ENCODE measurements around the gene DHDDS.

DHDDS gene

DNA sequence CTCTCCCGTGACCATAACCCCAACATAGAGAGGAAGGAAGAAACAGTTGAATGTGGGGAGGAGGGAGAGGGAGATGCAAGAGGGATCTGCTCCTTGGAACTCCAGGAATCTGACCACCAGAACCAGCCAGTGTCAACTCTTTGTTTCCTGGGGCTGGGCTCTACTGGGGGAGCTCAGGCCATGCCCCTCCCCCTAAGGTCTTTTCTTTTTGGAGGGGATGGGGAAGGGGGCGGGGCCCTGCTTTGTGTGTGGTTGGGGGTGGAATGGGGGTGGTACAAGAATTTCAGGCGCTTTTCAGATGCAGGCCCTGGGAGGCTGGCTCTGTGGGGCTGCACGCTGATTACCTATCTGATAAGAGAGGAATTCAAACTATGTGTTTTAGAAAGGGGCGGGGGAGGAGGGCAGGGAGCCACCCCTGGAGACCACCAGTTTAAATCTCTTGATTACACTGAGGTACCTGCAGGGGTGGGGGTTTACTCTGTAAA, 13.2 kb upstream of the DHDDS start:
- DNase-seq (ENCODE audit: low spot score), result no peak

DNA sequence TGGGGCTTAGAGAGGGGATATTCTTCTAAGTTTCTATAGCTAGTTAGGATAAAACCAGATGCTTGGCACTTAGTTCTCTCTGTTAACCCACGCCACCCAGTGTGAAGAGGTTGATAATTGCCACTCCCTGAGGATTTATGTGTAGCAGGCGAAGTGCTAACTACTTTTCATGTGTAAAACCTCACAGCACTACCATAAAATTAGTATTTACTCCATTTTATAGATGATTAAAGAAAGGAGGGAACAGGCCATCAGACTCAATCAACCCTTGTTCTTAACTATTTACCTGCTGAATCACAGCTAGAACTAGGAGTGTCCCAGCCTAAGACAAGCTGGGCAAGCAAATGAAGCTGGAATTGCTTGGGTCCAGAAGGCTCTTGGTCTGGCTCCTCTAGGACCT, 12.6 kb upstream of the DHDDS start:
- no peak for DNase-seq (ENCODE audit: low spot score)

GRCh38 chr1:26429721-26430120, 2.4 kb upstream of the DHDDS start:
- DNase-seq (ENCODE audit: low spot score), result no peak

- DNase-seq (ENCODE audit: low spot score), result no peak
Measured at GRCh38 chr1:26432793-26433192, 672 bp downstream of the DHDDS start.

GRCh38 chr1:26434161-26434752, 2.1 kb downstream of the DHDDS start:
- DNase-seq (ENCODE audit: low spot score), result no peak

GRCh38 chr1:26438041-26438440, 5.9 kb downstream of the DHDDS start:
- DNase-seq (ENCODE audit: low spot score), result no peak

DNA sequence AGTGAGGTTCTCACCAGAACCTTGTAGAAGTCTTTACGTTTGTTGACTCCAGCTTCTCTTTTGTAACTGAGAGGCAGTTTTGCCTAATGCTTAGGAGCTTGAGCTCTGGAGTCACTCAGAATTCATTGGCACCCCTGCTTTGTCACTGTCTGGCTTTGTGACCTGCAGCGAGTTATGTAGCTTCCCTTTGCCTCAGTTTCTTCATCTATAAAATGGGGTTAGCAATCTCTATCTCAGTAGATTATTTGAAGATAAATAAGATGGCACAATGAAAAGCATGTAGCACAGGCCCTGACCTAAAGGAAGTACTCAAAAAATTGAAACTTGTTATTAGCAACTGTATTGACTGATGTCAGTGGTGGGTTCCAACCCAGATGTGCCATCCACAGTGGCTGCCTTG, 8.1 kb downstream of the DHDDS start:
- DNase-seq (ENCODE audit: low spot score), result no peak

GRCh38 chr1:26449868-26450267, 17.7 kb downstream of the DHDDS start:
- DNase-seq (ENCODE audit: low spot score), result no peak

GRCh38 chr1:26450908-26451307, 18.8 kb downstream of the DHDDS start:
- DNase-seq (ENCODE audit: low spot score), result no peak

DNA sequence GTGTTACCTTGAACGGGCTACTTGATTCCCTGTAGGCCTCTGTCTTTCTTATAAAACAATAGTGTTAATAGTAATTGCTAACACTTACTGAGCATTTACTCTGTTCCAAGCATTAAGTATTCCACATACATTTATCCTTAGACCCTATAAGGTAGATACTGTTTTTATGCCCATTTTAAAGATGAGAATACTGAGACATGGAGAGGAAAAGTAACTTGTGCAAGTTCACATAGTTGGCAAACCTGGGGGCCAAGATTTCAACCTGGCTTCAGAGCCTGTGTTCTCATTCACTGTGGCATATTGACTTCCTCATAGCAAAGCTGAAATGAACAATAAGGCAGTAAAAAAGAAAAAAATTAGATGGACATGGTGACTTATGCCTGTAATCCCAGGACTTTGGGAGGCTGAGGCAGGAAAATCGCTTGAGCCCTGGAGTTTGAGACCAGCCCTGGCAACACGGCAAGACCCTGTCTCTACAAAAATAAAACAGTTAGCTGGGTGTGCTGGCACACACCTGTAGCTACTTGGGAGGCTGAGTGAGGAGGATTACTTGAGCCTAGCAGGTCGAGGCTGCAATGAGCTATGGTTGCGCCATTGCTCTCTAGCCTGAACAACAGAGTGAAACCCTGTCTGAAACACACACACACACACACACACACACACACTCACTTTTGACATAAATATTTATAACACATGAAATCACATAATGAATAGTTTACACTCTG, 20.5 kb downstream of the DHDDS start:
- DNase-seq (ENCODE audit: low spot score), result no peak

DNA sequence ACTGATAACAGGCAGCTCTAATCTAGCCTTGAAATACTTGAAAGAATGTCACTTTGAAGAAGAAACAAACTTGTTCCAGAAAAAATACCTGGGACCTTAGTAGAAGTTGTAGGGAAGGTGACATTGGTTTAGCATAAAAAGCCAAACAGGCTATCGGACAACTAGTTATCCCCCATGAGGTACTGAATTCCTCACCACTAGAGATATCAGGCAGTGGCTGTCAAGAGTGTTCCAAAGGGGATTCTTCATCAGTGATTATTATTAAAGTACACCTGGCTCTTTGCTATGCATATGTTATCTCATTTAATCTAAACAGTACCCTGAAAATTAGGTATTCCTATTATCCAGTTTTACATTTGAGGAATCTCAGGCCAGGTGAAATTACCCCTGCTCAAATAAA, 27.0 kb downstream of the DHDDS start:
- DNase-seq (ENCODE audit: low spot score), result no peak

GRCh38 chr1:26459573-26460031, 27.5 kb downstream of the DHDDS start:
- DNase-seq (ENCODE audit: low spot score), result no peak

DNA sequence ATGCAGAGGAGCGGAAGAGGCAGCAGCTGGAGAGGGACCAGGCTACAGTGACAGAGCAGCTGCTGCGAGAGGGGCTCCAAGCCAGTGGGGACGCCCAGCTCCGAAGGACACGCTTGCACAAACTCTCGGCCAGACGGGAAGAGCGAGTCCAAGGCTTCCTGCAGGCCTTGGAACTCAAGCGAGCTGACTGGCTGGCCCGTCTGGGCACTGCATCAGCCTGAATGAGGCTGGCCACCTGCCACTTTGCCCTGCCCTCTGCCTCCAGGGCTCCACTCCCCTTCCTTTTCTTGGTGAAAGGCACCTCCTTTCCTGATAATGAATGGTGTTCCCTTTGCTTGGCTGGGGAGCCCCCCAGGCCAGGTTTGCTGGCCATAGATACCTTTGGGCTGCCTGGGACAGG, 36.8 kb downstream of the DHDDS start:
- no peak for DNase-seq (ENCODE audit: low spot score)

GRCh38 chr1:26469558-26469957, 37.4 kb downstream of the DHDDS start:
- DNase-seq (ENCODE audit: low spot score), result no peak

DNA sequence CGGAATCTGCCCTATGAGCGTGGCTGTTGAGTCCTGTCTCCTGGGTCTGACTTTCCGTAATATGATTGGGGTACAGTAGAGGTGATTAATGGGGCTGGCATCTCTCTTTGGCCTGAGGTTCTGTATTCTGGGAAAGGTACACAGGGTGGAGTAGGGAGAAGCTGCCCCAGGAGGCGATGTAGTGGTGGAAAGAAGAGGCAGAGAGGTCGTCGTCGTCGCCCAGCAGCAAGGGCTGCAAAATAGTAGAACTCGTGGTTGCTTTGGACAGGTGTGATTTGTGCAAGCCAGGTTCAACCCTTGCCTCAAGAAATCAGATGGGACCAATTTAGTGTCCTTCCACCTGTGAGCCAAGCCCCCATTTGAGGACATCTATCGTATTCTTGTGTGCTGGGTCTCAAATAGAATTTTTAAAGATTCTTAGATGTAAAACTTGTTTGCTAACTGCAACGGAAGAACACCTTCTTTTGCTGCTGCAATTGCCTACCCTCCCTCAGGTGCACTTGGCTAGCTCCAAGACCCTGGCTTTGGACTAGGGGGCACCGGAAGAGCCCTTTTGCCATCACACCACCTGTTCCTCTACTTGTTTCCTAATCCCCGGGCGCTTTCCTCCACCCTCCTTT, 38.9 kb downstream of the DHDDS start:
- DNase-seq (ENCODE audit: low spot score), result peak; percentile 13

GRCh38 chr1:26471498-26472319, 39.6 kb downstream of the DHDDS start:
- DNase-seq (ENCODE audit: low spot score), result peak; percentile 24

DNA sequence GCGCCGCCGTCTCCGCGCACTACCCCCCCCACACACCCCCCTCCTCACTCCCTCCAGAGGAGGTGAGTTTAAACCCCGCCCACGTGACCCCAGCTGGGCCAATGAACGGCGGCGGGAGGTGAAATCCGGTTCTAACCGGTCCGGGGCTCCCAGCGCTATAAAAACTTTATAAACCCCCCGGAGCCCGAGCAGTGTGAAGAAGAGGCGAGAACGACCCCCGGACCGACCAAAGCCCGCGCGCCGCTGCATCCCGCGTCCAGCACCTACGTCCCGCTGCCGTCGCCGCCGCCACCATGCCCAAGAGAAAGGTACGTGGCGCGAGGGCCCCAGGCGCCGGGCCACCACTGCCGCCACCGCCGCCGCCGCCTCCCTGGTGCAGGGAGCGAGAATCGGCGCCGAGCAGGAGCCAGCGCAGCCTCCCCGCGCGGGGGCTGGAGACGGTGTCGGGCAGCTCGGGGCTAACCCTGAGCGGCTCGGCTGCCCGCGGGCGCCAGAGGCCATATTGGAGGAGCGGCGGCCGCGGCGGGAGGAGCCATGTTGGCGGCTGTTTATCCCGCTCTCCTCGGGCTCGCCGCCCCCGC, 40.3 kb downstream of the DHDDS start, which contains the start of gene HMGN2:
HMGN2 (plus strand) TSS at position 121 of the 581 bp plus-strand sequence; CDS start at position 294, 173 bp downstream.
- DNase-seq (ENCODE audit: low spot score), result peak; percentile 88

DNA sequence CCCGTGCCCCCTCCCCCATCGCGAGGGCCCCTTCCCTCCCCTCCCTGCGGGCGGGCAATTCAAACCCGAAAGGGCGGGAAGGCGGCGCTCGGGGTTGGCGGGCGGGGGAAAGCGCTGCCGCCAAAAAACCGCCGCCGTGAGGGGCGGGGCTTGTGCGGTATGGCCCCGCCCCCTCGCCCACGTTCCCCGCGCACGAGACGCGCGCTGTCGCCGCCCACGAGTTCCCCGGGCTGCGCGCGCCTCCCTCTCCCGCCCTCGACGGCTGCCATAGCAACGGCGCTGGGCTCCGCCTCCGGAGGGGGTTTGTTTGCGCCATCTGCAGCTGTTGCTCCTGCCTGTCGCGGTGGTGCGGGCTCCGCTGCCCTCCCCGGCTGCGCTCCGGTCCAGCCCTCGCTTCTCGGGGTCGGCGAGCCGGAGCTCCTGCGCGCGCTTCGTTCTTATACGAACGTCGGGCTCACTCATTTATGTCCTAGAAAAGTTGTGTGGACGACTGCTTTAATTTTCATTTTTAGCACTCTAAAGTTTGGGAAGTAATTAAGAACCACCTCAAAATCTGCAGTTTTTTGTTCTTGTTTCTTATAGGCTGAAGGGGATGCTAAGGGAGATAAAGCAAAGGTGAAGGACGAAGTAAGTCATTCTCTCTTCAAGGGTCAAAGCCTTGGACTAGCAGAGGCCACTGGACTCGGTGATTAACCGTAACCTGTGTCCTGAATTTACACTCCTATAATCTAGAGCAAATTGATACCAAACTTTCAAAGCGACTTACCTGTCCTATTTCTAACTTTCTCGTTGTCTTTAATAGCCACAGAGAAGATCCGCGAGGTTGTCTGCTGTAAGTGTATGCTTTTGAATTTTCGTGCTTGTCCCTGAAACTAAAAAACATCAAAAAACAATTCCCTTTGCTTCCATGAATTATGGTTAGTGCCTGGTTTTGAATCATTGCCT, 41.1 kb downstream of the DHDDS start:
- DNase-seq (ENCODE audit: low spot score), result peak; percentile 98

- no peak for DNase-seq (ENCODE audit: low spot score)
Measured at GRCh38 chr1:26474818-26475217, 42.7 kb downstream of the DHDDS start.

GRCh38 chr1:26475989-26476388, 43.9 kb downstream of the DHDDS start:
- DNase-seq (ENCODE audit: low spot score), result no peak

GRCh38 chr1:26476958-26477357, 44.8 kb downstream of the DHDDS start:
- no peak for DNase-seq (ENCODE audit: low spot score)
